Measurements from ENCODE around the gene ZSCAN12. TPM values are rescaled to one million over a fixed set of nuclear protein-coding genes. Genes with fewer than 3 reads are reported as not detected.
A peak's percentile ranks its signal among the peaks of the same experiment; 100 is the strongest.

ZSCAN12 gene
- total and polyA plus RNA-seq, 10 of the 15 experiments (the other 5 are each of a cell fraction or from before 2014, with no cell fraction given): 1.2 to 12.2 (median 7.4) TPM

- Histone ChIP-seq H3K4me2 (ENCODE audit: control insufficient read depth, insufficient read depth) (peak overlapping the region; percentile 90), H3K27me3 (replicated peaks in 1 of 2; ENCODE audit: control insufficient read depth in 2 of 2, insufficient read depth in 2 of 2, low read length in 1 of 2) (no peaks in the 10 kb centered on the region), H4K20me1 (ENCODE audit: control insufficient read depth, insufficient read depth) (no peaks in the 10 kb centered on the region), H3K4me1 (ENCODE audit: control insufficient read depth, insufficient read depth, low read length) (no peaks in the 10 kb centered on the region), H3K79me2 (ENCODE audit: control insufficient read depth, insufficient read depth, low read length) (peaks cover 17% of the 10 kb centered on the region), H3K4me3 (peak overlapping the region; percentile 93; the same call in 1 of the 2 replicates), H3K9me3 (replicated peaks; ENCODE audit: control insufficient read depth, insufficient read depth, low read length) (no peaks in the 10 kb centered on the region; the same call in 2 of the 3 replicates), H3K27ac (ENCODE audit: control insufficient read depth, insufficient read depth) (no peak overlapping the region), H3K9ac (ENCODE audit: control insufficient read depth, insufficient read depth, low read length) (no peak overlapping the region), H2AFZ (ENCODE audit: control insufficient read depth, low read depth, low read length) (no peak overlapping the region), H3K36me3 (ENCODE audit: control insufficient read depth in 2 of 2, insufficient read depth in 2 of 2, low read length in 1 of 2) (no peaks in the 10 kb centered on the region)
- TF ChIP-seq TARDBP (IDR thresholded peaks at IDR 0.05; ENCODE audit: borderline replicate concordance) (no peak), ZNF592 (IDR thresholded peaks at IDR 0.05) (no peak), NR2C1 (IDR thresholded peaks at IDR 0.05) (no peak), STAT1 (conservative IDR thresholded peaks at IDR 0.05) (no peak)
- ChIA-PET RAD21 (ENCODE audit: unreplicated experiment) (interaction anchor here (1.1 to 1.4 kb wide), 2 partner anchors 16 to 84 kb away, joined by 3 read pairs; partner anchors contain the start of gene ZSCAN26), SMC1A (ENCODE audit: uncharacterized antibody, unreplicated experiment) (interaction anchor here (0.6 to 3.9 kb wide), 4 partner anchors 32 to 1185 kb away, joined by 3 to 19 read pairs (median 8); partner anchors contain the start of gene ZSCAN26), POLR2A (no interaction called here), CTCF (interaction anchor here (1.3 kb wide), 1 partner anchor 96 kb away, joined by 3 read pairs; no protein-coding TSS in a partner anchor)
- intact Hi-C loops (cut with micrococcal nuclease; ENCODE audit: unreplicated experiment): loop anchor here (5.0 to 10.0 kb wide), 3 partner anchors 124 to 1186 kb away; partner anchors contain the start of gene ZSCAN9
- no peak for FAIRE-seq
- no peak for DNase-seq (ENCODE audit: low read depth, low spot score)
- BruUV-seq (replicated peaks): no TSS peak
- in situ Hi-C loops (cut with MboI): loop anchor here (25.0 kb wide), 1 partner anchor 1189 kb away; no protein-coding TSS in a partner anchor
- 97% methylated on average over 2 of the region's 2 CpGs for WGBS (ENCODE audit: insufficient coverage, insufficient replicate concordance, low lambda C conversion rate, missing lambda C conversion rate)
- ATAC-seq: no peak
These were observed 48.5 kb downstream of the ZSCAN12 start for GRCh38 chr6:28351087-28351486.

Measured in GM12878 (cell line).